H9 (cell line): Measurements from ENCODE around the gene IFI27. TPM values are rescaled to one million over a fixed set of nuclear protein-coding genes. Genes with fewer than 3 reads are reported as not detected.

ENCODE experiments used
- DNase-seq: peaks from one replicate; pipeline ENCODE4 v3.0.0-alpha.2; 2017
- H2AFZ ChIP-seq: one replicate; pipeline ENCODE4 v1.6.1; 2013; ENCODE audit warnings: mild to moderate bottlenecking, low read length, control low read depth, moderate library complexity
- H2AK5ac ChIP-seq: 2 replicates; pipeline ENCODE4 v1.6.1; 2013; ENCODE audit warnings: low read length, control low read depth, mixed read lengths; ENCODE audit not compliant: insufficient read length
- H2BK120ac ChIP-seq: one replicate; pipeline ENCODE4 v1.6.1; 2013; ENCODE audit warnings: low read depth, mild to moderate bottlenecking, low read length, control low read depth, inconsistent platforms; ENCODE audit not compliant: poor library complexity, severe bottlenecking
- H2BK12ac ChIP-seq: 2 replicates; pipeline ENCODE4 v1.6.1; 2013; ENCODE audit warnings: low read length, control low read depth, mixed read lengths, low read depth; ENCODE audit not compliant: insufficient read length
- H2BK15ac ChIP-seq: 2 replicates; pipeline ENCODE4 v1.6.1; 2013; ENCODE audit warnings: low read depth, low read length, control low read depth
- H2BK20ac ChIP-seq: one replicate; pipeline ENCODE4 v1.6.1; 2013; ENCODE audit warnings: low read depth, mild to moderate bottlenecking, low read length, control low read depth, inconsistent platforms; ENCODE audit not compliant: poor library complexity, severe bottlenecking
- H2BK5ac ChIP-seq: 2 replicates; pipeline ENCODE4 v1.6.1; 2013; ENCODE audit warnings: low read length, control low read depth, mixed read lengths; ENCODE audit not compliant: insufficient read length
- H3K14ac ChIP-seq: 2 replicates; pipeline ENCODE4 v1.6.1; 2013; ENCODE audit warnings: low read length, control low read depth; ENCODE audit not compliant: insufficient read depth
- H3K18ac ChIP-seq: 2 replicates; pipeline ENCODE4 v1.6.1; 2013; ENCODE audit warnings: low read depth, mild to moderate bottlenecking, mixed read lengths, low read length, control low read depth; ENCODE audit not compliant: insufficient read length
- H3K23ac ChIP-seq: 2 replicates; pipeline ENCODE4 v1.6.1; 2013; ENCODE audit warnings: low read length, control low read depth, mixed read lengths, low read depth; ENCODE audit not compliant: insufficient read length
- H3K23me2 ChIP-seq: 2 replicates; pipeline ENCODE4 v1.6.1; 2013; ENCODE audit warnings: low read depth, mild to moderate bottlenecking, mixed read lengths, low read length, control low read depth; ENCODE audit not compliant: insufficient read length, poor library complexity, severe bottlenecking
- H3K27ac ChIP-seq: 2 replicates; pipeline ENCODE4 v1.5.1; 2013; ENCODE audit warnings: low read length, control low read depth, mixed read lengths, low read depth; ENCODE audit not compliant: insufficient read length
- H3K27me3 ChIP-seq: 2 replicates; pipeline ENCODE4 v1.6.1; 2013; ENCODE audit warnings: low read length, control low read depth, inconsistent platforms; ENCODE audit not compliant: insufficient read depth
- H3K4ac ChIP-seq: 2 replicates; pipeline ENCODE4 v1.6.1; 2013; ENCODE audit warnings: low read depth, mild to moderate bottlenecking, control low read depth, inconsistent platforms, low read length, moderate library complexity
- H3K4me1 ChIP-seq: 2 replicates; pipeline ENCODE4 v1.6.1; 2013; ENCODE audit warnings: low read length, control low read depth, inconsistent platforms; ENCODE audit not compliant: insufficient read depth
- H3K4me2 ChIP-seq: 2 replicates; pipeline ENCODE4 v1.6.1; 2013; ENCODE audit warnings: low read length, control low read depth, mixed read lengths; ENCODE audit not compliant: insufficient read length, insufficient read depth
- H3K56ac ChIP-seq: 2 replicates; pipeline ENCODE4 v1.6.1; 2013; ENCODE audit warnings: low read depth, mild to moderate bottlenecking, mixed read lengths, low read length, control low read depth; ENCODE audit not compliant: insufficient read length
- H3K79me1 ChIP-seq: 2 replicates; pipeline ENCODE4 v1.6.1; 2013; ENCODE audit warnings: low read depth, mild to moderate bottlenecking, moderate library complexity, low read length, control low read depth, inconsistent platforms; ENCODE audit not compliant: insufficient read depth, poor library complexity, severe bottlenecking
- H3K79me2 ChIP-seq: 2 replicates; pipeline ENCODE4 v1.6.1; 2013; ENCODE audit warnings: low read length, control low read depth, inconsistent platforms; ENCODE audit not compliant: insufficient read depth
- H3K9ac ChIP-seq: 2 replicates; pipeline ENCODE4 v1.6.1; 2013; ENCODE audit warnings: low read length, control low read depth, mixed read lengths; ENCODE audit not compliant: insufficient read length; ENCODE audit errors: extremely low read depth
- H3K9me3 ChIP-seq: one replicate; pipeline ENCODE4 v1.6.1; 2013; ENCODE audit warnings: low read depth, low read length, inconsistent platforms; ENCODE audit not compliant: control insufficient read depth
- H3T11ph ChIP-seq: one replicate; pipeline ENCODE4 v1.6.1; 2013; ENCODE audit warnings: mild to moderate bottlenecking, low read length, control low read depth, inconsistent platforms
- H4K20me1 ChIP-seq: one replicate; pipeline ENCODE4 v1.6.1; 2013; ENCODE audit not compliant: control insufficient read depth, insufficient read length, insufficient read depth
- H4K5ac ChIP-seq: 2 replicates; pipeline ENCODE4 v1.6.1; 2013; ENCODE audit warnings: low read depth, mild to moderate bottlenecking, mixed read lengths, low read length, control low read depth; ENCODE audit not compliant: insufficient read length
- H4K8ac ChIP-seq: replicated peaks from 2 replicates; pipeline ENCODE4 v1.6.1; 2013; ENCODE audit warnings: low read length, control low read depth, mixed read lengths, low read depth; ENCODE audit not compliant: insufficient read length
- H4K91ac ChIP-seq: 2 replicates; pipeline ENCODE4 v1.6.1; 2013; ENCODE audit warnings: low read depth, mild to moderate bottlenecking, moderate library complexity, mixed read lengths, low read length, control low read depth; ENCODE audit not compliant: insufficient read length
- H3K27ac Mint-ChIP-seq, 3 experiments: 2 replicates in 2 of 3; 3 replicates in 1 of 3; pipeline ENCODE4 v1.8.0; 2020 to 2021; ENCODE audit warnings: mixed read lengths in 3 of 3, mild to moderate bottlenecking in 1 of 3, moderate library complexity in 1 of 3
- H3K27me3 Mint-ChIP-seq: 2 replicates; pipeline ENCODE4 v1.8.0; 2021; ENCODE audit warnings: low read depth, mild to moderate bottlenecking, moderate library complexity, mixed read lengths
- H3K36me3 Mint-ChIP-seq, 3 experiments: 2 replicates in 2 of 3; 3 replicates in 1 of 3; pipeline ENCODE4 v1.8.0; 2020 to 2021; ENCODE audit warnings: low read depth in 3 of 3, mixed read lengths in 3 of 3; ENCODE audit not compliant: insufficient read depth in 1 of 3
- H3K4me1 Mint-ChIP-seq, 2 experiments: 2 replicates each; pipeline ENCODE4 v1.8.0; 2020; ENCODE audit warnings: mixed read lengths in 2 of 2
- H3K4me3 Mint-ChIP-seq, 2 experiments: 2 replicates in 1 of 2; 3 replicates in 1 of 2; pipeline ENCODE4 v1.8.0; 2020 to 2021; ENCODE audit warnings: mild to moderate bottlenecking in 2 of 2, mixed read lengths in 2 of 2, moderate library complexity in 1 of 2
- H3K9me3 Mint-ChIP-seq, 2 experiments: 2 replicates in 1 of 2; 3 replicates in 1 of 2; pipeline ENCODE4 v1.8.0; 2020; ENCODE audit warnings: mild to moderate bottlenecking in 2 of 2, mixed read lengths in 2 of 2, moderate library complexity in 1 of 2
- WGBS: extraction: QIAGEN DNeasy Blood & Tissue Kit; methylation state at CpG from one replicate; pipeline ENCODE4 v1.1.7; 2013; ENCODE audit warnings: missing lambda C conversion rate, low lambda C conversion rate, mixed read lengths; ENCODE audit not compliant: insufficient read length; ENCODE audit errors: extremely low coverage; 5-methylcytosine and 5-hydroxymethylcytosine counted together
- total RNA-seq: library from RNA; stranded (reverse); gene quantifications from 2 replicates; pipeline ENCODE4 v1.2.1, GENCODE V29; 2021
- TF ChIP-seq, protein P1 (sequence below): fragments of 200-600 bp; sonication (generic); conservative IDR thresholded peaks from 3 replicates; pipeline ENCODE4 v1.8.0; 2021; ENCODE audit warnings: antibody characterized with exemption, mild to moderate bottlenecking

Gene IFI27
- total RNA-seq, 1 experiment from 2014 or later, result 1.7 TPM

DNA sequence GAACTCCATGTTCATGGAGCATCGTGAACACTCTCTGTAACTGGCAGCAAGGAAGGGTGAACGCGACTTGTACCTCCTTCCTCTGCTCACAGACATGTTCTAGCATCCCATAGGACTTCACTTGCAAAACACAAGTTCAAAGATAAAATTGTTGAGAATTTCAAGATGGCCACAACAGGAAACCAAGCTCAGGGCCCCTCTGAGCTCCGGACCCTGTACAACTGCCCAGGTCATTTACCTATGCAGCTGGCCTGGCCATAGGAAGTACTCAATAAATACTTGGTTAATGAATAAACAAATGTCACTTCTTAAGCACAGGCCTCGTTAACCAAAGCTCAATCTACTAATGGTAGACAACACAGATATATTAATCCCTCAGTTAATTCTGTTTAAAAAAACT lies 51.9 kb downstream of the IFI27 start:
- Histone ChIP-seq H2BK120ac (no peak overlapping the region), H3K23ac (no peak overlapping the region), H3K79me1 (no peaks in the 10 kb centered on the region), H3K18ac (no peak overlapping the region), H3K79me2 (no peaks in the 10 kb centered on the region), H3K4ac (no peak overlapping the region), H3K56ac (no peak overlapping the region), H2BK12ac (no peak overlapping the region), H3K27ac (no peak overlapping the region), H3K27me3 (no peaks in the 10 kb centered on the region), H4K8ac (no peak overlapping the region), H4K20me1 (no peaks in the 10 kb centered on the region), H2AK5ac (no peak overlapping the region), H3K23me2 (no peaks in the 10 kb centered on the region), H2BK5ac (no peak overlapping the region), H3K4me2 (no peak overlapping the region), H3K9ac (no peak overlapping the region), H2BK20ac (no peak overlapping the region), H3K14ac (no peak overlapping the region), H3K9me3 (no peaks in the 10 kb centered on the region), H2BK15ac (no peak overlapping the region), H2AFZ (no peak overlapping the region), H3T11ph (no peak overlapping the region), H3K4me1 (0 out of 2 replicates have a peak, but pooled peaks cover 2% of the 10 kb centered on the region), H4K5ac (no peak overlapping the region), H4K91ac (no peak overlapping the region)
- no CpG with 5 or more reads among the region's 5 CpGs for WGBS
- Mint-ChIP-seq H3K9me3 (no peaks in the 10 kb centered on the region), H3K4me3 (no peak overlapping the region), H3K4me1 (peaks cover 20 to 24% of the 10 kb centered on the region in 2 experiments), H3K36me3 (no peaks in the 10 kb centered on the region), H3K27me3 (peaks cover 4% of the 10 kb centered on the region), H3K27ac (no peak overlapping the region)
- TF ChIP-seq, protein P1, sequence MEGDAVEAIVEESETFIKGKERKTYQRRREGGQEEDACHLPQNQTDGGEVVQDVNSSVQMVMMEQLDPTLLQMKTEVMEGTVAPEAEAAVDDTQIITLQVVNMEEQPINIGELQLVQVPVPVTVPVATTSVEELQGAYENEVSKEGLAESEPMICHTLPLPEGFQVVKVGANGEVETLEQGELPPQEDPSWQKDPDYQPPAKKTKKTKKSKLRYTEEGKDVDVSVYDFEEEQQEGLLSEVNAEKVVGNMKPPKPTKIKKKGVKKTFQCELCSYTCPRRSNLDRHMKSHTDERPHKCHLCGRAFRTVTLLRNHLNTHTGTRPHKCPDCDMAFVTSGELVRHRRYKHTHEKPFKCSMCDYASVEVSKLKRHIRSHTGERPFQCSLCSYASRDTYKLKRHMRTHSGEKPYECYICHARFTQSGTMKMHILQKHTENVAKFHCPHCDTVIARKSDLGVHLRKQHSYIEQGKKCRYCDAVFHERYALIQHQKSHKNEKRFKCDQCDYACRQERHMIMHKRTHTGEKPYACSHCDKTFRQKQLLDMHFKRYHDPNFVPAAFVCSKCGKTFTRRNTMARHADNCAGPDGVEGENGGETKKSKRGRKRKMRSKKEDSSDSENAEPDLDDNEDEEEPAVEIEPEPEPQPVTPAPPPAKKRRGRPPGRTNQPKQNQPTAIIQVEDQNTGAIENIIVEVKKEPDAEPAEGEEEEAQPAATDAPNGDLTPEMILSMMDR, result no peak
- DNase-seq, result no peak
